Measurements from ENCODE around the gene HTR6.

DNA sequence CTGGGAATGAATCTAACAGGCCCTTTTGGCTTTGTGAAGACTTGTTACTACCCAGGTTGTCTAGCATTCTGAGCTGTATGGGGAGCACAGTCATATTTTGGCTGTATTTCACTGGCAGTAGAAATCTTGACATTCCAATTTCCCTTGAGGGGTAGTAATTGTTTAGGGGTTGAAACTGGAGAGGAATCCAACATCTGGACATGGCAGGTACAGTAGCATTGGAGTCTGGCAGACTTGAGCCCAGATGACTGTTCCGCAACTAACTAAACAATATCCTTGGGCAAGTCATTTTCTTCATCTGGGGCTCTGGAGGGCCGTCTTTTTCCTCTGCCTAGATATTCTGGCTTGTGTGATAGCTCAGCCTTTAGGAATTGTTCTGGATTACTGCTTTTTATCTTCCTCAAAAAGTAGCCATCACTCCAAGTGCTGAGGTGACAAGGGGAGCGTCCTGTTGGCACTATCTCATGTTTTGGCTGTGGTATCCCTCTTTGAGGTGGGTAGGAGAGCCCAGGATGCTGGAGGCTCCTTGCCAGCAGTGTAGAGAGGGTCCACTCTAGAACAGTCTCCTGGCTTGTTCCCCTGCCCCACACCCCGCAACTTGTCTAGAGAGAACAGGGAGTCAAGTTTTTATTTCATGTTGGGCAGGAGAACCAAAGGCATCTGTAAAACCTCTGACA is 43.3 kb upstream of the HTR6 start:
- no peak for TF ChIP-seq POLR2A (IDR thresholded peaks at IDR 0.05; ENCODE audit: borderline replicate concordance, extremely low read depth, insufficient read depth, insufficient read length)
- TF ChIP-seq, protein P1, sequence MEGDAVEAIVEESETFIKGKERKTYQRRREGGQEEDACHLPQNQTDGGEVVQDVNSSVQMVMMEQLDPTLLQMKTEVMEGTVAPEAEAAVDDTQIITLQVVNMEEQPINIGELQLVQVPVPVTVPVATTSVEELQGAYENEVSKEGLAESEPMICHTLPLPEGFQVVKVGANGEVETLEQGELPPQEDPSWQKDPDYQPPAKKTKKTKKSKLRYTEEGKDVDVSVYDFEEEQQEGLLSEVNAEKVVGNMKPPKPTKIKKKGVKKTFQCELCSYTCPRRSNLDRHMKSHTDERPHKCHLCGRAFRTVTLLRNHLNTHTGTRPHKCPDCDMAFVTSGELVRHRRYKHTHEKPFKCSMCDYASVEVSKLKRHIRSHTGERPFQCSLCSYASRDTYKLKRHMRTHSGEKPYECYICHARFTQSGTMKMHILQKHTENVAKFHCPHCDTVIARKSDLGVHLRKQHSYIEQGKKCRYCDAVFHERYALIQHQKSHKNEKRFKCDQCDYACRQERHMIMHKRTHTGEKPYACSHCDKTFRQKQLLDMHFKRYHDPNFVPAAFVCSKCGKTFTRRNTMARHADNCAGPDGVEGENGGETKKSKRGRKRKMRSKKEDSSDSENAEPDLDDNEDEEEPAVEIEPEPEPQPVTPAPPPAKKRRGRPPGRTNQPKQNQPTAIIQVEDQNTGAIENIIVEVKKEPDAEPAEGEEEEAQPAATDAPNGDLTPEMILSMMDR (IDR thresholded peaks at IDR 0.05 in 2 of 3, conservative IDR thresholded peaks at IDR 0.05 in 1 of 3; ENCODE audit: borderline replicate concordance in 1 of 3, insufficient read depth in 1 of 3, low read depth in 2 of 3, low read length in 2 of 3): no peak
- TF ChIP-seq, protein P2, sequence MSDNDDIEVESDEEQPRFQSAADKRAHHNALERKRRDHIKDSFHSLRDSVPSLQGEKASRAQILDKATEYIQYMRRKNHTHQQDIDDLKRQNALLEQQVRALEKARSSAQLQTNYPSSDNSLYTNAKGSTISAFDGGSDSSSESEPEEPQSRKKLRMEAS (IDR thresholded peaks at IDR 0.05): no peak
